ENCODE data around the gene PIWIL4.
"Not testable (repeated sequence)": the region's sequence is repeated elsewhere in the genome, so short reads cannot be mapped to it uniquely, and the experiment has no call there.

Gene PIWIL4

DNA sequence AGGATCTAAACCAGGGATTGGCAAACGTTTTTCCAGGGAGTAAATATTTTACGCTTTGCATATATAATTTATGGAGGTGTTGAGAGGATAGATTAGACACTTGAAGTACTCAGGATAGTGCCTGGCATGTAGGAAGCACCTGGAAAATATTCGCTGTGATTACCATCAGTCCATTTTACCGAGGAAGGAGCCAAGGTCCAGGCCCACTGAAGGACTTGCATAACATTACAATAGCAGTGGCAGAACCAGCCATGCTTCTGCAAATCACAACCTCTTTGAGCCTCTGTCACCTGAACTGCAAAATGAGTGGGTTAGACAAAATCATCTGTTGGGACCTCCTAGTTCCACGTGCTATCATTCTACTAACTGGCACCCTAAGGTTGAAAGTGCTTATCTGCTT, 18.0 kb upstream of the PIWIL4 start:
- DNase-seq = no peak

DNA sequence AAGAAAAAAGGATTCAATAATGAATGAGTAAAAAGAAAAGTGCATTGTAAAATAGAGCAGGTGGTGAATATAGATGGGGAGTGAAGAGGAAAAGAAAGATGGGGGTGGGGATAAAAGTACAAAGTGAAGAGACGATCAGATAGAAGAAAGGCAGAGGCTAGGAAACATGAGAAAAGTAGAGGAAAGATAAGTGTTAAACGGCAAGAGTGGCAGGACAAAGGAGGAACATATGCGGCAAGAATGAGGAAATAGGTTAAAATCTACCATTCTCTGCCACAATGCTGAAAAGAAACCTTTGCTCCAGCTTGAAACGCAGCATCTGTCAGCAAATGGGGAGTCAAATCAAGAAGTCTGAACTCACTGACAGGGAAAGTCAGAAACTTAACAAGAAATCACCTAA, 16.7 kb upstream of the PIWIL4 start:
- DNase-seq = no peak

GRCh38 chr11:94553938-94554337, 13.2 kb upstream of the PIWIL4 start:
- no peak for DNase-seq

DNA sequence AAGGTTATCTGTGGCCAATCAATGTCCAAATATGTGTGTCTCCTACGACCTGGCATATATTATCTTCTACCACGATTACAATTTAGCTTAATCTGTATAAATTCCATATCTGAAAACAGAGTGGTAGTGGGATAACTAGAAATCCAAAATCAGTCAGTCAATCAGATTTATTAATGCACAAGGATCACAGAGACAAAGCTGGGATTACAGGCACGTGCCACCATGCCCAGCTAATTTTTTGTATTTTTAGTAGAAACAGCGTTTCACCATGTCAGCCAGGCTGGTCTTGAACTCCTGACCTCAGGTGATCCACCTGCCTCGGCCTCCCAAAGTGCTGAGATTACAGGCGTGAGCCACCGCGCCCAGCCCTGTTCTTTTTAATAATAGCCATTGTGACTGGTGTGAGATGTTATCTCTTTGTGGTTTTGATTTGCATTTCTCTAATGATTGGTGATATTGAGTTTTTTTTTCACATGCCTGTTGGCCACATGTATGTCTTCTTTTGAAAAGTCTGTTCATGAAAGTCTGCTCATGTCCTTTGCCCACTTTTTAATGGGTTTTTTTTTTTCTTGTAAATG, 11.3 kb upstream of the PIWIL4 start:
- not testable (repeated sequence) for DNase-seq

- DNase-seq = no peak
Measured at GRCh38 chr11:94557421-94557820, 9.7 kb upstream of the PIWIL4 start.

GRCh38 chr11:94557992-94558391, 9.2 kb upstream of the PIWIL4 start:
- no peak for DNase-seq

- no peak for DNase-seq
Measured at GRCh38 chr11:94558468-94558867, 8.7 kb upstream of the PIWIL4 start.

GRCh38 chr11:94558932-94559331, 8.2 kb upstream of the PIWIL4 start:
- no peak for DNase-seq

- no peak for DNase-seq
Measured at GRCh38 chr11:94559361-94559760, 7.8 kb upstream of the PIWIL4 start.

DNA sequence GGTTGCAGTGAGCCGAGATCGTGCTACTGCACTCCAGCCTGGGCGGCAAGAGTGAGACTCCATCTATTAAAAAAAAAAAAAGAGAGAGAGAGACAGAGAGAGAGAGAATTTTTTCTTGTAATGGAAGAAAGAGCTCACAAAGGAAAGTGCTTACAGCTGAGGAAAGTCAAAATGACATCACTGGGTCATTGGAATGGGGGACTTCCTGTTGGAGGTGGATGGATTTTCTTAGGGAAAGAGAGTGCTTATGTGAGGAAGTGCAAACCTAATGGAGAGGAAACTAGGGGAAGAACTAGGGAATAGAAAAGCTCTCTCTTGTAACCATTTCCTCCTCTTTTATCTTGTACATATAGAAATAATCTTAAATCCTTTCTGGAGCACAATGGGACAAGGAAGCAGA, 6.3 kb upstream of the PIWIL4 start:
- DNase-seq = no peak

DNA sequence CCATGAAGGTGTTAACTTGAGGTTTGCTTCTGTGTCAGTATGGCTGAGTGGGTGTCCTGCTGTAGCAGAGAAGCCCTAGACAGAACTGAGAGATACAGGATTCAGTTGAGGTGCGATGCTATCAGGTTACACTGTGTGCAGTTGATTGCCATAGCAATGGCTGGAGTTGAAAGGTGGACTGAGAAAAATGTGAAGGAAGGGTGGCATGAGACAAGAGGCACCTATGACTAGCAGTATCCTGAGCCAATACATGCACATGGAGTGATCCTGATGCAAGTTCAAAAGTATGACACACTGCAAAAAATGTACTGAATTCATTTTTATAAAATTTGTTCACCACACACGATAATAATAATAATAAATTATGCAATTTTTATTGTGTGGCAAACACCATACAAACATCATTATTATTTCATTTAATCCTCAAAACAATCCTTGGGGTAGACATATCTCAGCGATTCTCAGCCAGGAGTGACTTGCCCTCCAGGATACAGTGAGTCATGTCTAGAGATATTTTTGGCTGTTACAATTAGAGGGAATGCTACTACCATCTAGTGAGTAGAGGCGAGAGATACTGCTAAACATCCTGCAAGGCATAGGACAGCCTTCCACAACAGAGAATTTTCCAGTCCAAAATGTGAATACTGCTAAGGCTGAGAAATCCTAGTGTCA, 3.9 kb upstream of the PIWIL4 start:
- DNase-seq = no peak

- DNase-seq = no peak
Measured at GRCh38 chr11:94563848-94564467, 3.2 kb upstream of the PIWIL4 start.

DNA sequence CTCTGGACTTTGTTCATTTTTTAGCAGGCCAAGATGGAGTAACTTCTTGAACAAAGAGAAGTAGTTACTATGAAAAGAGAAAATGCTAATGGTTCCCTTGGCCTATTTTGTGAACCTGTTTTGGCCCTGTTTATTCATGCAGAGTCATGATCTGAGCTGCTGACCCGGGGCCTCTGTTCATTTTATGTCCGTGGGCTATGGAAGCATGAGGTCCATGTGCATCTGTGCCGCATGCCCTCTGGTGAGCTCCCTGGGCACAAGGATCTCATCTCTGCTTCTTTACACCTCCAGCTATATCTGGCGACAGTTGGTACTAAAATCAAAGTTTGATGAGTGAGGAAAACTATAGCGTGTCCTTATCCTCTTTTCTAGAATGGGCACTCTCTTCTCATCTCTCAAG, 1.0 kb downstream of the PIWIL4 start:
- DNase-seq = no peak

- no peak for DNase-seq
Measured at GRCh38 chr11:94568717-94569116, 1.5 kb downstream of the PIWIL4 start.

- not testable (repeated sequence) for DNase-seq
Measured at GRCh38 chr11:94572975-94573374, 5.8 kb downstream of the PIWIL4 start.

DNA sequence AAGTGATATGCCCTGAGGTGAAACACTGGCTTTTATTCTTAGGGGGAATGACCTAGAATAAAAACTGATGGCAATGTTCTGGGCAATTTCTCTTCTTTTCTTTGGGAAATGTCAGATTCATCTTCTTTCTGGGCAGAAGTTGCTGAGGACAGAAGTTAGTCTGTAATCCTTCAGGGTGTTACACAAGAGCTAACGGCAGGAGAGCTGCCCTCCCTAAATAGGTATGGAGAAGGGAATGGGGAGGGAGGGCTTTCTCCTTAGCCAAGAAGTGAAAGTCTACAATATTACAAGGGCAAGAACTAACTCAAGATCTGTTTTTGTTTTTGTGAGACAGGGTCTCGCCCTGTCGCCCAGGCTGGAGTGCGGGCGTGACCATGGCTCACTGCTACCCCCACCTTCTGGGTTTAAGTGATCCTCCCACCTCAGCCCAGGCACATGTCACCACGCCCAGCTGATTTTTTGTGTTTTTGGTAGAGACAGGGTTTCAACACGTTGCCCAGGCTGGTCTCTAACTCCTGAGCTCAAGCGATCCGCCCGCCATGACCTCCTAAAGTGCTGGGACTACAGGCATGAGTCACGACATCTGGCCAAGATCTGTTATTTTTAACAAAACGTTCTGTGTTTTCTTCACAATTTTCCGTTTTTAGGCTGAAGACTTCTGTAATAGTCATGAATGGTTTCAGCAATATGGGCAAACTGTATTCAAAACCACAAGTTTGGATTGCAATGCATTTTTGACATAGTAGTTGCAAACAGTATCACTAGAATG, 7.2 kb downstream of the PIWIL4 start:
- DNase-seq = no peak

DNA sequence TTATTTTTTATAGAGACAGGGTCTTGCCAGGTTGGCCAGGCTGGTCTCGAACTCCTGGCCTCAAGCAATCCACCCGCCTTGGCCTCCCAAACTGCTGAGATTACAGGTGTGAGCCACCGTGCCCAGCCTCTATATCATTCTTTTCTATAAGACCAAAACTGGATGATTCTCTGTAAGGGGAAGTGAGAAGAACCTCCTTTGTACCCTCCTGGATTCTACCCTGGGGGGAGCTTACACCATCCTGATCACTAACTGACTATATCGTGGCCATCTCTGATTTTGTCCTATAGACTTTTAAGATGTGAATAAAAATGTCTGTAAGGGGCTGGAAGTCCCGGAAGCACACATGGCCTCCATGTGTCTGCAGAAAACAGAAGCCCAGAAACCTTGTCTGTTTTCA, 9.1 kb downstream of the PIWIL4 start:
- DNase-seq = no peak

DNA sequence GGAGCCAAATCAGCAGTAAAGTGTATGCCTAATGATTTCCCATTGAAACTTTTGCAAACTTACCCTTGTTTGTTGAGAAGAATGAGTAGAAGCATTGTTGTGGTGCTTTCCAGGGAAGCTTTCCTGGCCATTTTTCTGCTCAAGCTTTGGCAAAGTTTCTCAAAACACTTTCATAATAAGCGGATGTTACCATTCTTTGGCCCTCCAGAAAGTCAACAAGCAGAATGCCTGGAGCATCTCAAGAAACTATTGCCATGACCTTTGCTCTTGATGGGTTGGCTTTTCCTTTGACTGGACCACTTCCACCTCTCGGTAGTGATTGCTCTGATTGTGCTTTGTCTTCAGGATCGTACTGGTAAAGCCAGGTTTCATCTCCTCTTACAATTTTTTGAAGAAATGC, 10.7 kb downstream of the PIWIL4 start:
- DNase-seq = no peak

DNA sequence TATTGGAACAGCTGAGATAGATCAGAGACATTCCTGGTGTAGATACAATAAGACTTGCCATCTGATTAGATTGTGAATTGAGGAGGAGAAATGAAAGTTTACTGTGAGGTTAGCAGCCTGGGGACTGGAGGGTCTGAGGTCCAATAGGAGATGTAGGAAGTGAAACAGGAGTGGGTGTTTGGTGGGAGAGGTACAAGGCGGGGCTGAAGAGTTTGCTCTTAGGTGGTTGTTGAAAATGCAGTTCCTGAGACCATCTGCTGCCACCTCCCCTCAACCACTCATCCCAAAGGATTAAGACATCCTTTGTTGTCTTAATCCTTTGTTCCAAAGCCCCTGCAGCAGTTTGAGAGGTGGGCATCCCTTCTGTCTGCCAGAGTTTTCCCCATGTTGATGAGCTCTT, 14.8 kb downstream of the PIWIL4 start:
- no peak for DNase-seq

DNA sequence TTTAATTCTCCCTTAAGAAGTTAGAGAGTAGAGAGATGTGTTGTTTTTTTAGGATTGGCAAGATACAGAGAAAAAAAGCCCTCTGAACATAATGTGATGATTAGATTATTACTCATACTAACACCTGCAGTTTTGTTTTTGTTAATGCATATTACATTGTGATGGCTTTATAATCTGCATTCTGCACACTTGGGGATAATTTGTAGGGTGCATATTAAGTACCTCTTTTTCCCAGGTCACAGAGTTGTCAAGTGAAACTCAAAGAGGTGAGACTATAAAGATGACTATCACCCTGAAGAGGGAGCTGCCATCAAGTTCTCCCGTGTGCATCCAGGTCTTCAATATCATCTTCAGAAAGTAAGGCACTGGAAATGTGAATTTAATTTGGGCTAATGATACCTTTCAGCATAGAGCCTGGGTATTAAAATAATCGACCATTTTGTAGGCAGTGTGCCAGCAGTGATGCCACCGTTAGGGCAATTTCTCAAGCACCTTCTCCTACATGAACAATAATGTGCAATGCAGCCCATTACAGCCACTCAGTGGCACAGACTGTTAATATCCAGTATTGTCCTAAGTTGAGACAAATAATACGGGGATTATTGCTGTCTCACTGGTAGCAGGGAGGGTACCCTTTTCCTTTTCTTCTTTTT, 16.2 kb downstream of the PIWIL4 start:
- DNase-seq = no peak

- DNase-seq = no peak
Measured at GRCh38 chr11:94583866-94584500, 16.8 kb downstream of the PIWIL4 start.

GRCh38 chr11:94584978-94585377, 17.8 kb downstream of the PIWIL4 start:
- no peak for DNase-seq

DNA sequence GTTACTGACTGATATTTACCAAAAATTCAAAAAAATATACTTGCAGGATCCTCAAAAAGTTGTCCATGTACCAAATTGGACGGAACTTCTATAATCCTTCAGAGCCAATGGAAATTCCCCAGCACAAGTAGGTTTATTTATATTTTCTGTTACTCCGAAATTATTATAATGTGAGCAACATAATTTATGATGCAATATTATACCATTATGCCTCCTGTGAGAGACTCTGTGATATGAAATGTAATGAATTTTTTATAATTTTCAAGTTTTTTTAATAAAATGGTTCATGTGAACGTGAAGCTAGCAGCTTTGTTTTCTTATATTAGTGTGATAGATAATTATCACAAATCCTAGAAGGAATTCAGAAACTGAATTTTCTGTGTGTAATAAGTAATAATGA, 18.2 kb downstream of the PIWIL4 start:
- no peak for DNase-seq
